H7 (cell line): Measurements from ENCODE around the gene CD200. TPM values are rescaled to one million over a fixed set of nuclear protein-coding genes. Genes with fewer than 3 reads are reported as not detected.

Experiments used
- DNase-seq: peaks from one replicate; pipeline ENCODE4 v3.0.0; 2012
- H3K27me3 ChIP-seq: 2 replicates; pipeline ENCODE4 v1.6.0; 2011; ENCODE audit warnings: mild to moderate bottlenecking, low read length; ENCODE audit not compliant: control insufficient read depth, insufficient read depth
- H3K36me3 ChIP-seq: replicated peaks from 2 replicates; pipeline ENCODE4 v1.5.1; 2011; ENCODE audit warnings: low read length; ENCODE audit not compliant: control insufficient read depth, insufficient read depth
- H3K4me3 ChIP-seq: 2 replicates; pipeline ENCODE4 v1.5.1; 2011; ENCODE audit warnings: low read depth, mild to moderate bottlenecking, control low read depth, low read length, moderate library complexity; ENCODE audit not compliant: insufficient read depth
- total RNA-seq: library from RNA; depleted of rRNA; stranded (reverse); fragments of >200 nt; shearing (Covaris generic); gene quantifications from 2 replicates; pipeline ENCODE4 v1.2.3, GENCODE V29; 2014

Gene CD200
- total RNA-seq, 1 experiment from 2014 or later = 40.9 TPM

DNA sequence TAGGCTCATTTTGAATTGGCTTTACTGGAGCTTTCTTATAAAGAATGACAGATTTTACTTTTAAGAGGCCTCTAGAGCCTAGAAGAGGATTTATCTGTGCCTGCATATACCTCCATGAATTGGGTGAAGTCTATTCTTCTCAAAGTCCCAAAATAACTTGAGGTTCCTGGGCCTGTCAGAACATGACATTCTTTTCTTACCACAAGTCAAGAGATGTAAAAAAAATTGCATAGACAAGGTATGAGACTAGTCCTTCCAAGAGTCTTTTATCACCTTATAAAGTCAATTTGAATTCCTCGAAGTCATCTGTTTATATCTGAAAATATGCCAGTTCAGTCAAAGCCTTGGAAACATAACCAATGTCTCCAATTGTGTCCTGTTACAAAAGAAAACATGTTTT, 17.2 kb upstream of the CD200 start:
- H3K4me3 ChIP-seq = no peak overlapping the region
- no peak for DNase-seq

GRCh38 chr3:112319516-112320276, 13.3 kb upstream of the CD200 start:
- Histone ChIP-seq H3K27me3 (no peaks in the 10 kb centered on the region), H3K4me3 (no peak overlapping the region), H3K36me3 (no peaks in the 10 kb centered on the region)
- no peak for DNase-seq

More for the DNA sequence above, 17.2 kb upstream of the CD200 start:
- H3K36me3 ChIP-seq = no peaks in the 10 kb centered on the region
- H3K27me3 ChIP-seq = no peaks in the 10 kb centered on the region

- no peak for DNase-seq
- no peaks in the 10 kb centered on the region for H3K27me3 ChIP-seq
- no peak overlapping the region for H3K4me3 ChIP-seq
- H3K36me3 ChIP-seq = no peaks in the 10 kb centered on the region
These were observed 12.3 kb upstream of the CD200 start for GRCh38 chr3:112320691-112321090.

DNA sequence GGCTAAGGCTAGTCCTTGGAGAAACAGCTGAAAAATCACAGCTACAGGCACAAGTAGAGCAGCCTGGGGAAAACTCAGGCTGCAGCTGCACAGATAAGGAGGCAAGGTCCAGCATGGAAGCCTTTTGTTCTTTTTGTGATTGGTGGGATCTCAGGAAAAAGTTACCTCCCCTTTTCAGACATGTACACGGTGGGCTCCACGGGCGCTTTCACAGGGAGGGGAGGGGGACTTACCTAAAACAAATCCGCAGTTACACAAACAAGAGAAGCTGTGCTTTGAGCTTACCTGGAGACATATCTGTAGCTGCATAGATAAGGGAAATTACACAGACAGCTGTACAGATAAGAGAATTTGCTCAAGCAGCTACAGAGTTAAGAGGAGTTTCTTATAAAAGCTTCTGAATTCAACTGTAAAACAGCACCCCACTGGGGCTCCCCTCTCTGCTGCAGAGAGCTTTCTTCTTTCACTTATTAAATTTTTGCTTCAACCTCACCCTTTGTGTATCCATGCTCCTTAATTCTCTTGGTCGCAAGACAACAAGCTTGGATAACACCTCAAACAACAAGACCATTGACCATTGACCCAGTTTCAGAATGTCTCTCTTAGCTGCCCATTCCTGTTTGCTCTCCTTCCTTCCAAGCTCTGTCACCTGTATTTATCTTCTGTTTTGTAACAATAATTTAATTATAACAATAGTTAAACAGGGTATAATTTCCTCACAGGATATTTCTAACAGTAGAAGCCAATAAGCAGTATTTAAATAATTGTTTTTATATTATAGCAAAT, 10.9 kb upstream of the CD200 start:
- DNase-seq = no peak
- Histone ChIP-seq H3K4me3 (no peak overlapping the region), H3K27me3 (no peaks in the 10 kb centered on the region), H3K36me3 (no peaks in the 10 kb centered on the region)

DNA sequence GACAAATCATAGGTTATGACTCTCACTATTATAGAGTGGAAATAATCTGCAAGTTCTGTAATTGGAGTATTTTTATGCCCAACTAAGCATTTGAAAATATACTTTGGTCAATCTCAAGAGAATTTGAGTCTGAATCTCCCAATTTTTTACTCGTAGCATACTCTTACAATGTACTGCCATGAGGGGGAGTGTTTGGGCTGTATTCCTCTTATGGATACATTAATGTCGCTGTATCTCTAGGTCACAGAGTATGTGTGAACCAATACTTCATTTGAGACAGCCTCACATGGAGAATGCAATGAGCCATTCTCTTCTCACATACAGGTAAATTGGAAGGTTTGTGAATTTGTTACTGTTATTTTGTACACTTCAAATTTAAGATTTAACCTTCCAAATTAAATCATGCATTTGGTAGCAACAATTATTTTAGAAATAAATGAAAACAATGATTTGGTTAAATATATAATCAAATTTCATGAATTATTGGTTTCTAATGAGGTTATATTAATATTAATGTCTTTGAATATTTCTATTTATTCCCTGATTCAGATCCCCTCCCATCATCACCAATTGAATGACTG, 5.5 kb upstream of the CD200 start:
- H3K36me3 ChIP-seq = no peaks in the 10 kb centered on the region
- peak; percentile 36 for DNase-seq
- H3K4me3 ChIP-seq = no peak overlapping the region

DNA sequence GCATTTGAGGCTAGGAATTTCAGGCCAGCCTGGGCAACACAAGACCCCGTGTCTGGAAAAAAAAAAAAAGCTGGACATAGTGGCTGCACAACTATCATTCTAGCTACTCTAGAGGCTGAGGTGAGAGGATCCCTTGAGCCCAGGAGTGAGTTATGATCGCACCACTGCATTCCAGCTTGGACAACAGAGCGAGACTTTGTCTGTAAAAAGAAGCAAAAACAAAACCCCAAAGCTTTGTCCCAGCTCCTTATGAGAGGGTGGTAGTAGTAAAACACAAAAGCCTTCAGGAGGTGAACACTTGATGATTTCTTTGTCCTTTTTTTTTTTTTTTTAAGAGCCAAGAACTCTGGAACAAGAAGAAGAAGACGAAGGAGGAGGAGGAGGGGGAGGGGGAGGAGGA, 1.1 kb upstream of the CD200 start:
- H3K4me3 ChIP-seq = no peak overlapping the region
- no peak for DNase-seq
- no peaks in the 10 kb centered on the region for H3K27me3 ChIP-seq
- peaks cover 4% of the 10 kb centered on the region; the same call in 1 of the 2 replicates for H3K36me3 ChIP-seq

More for the DNA sequence above, 5.5 kb upstream of the CD200 start:
- no peaks in the 10 kb centered on the region for H3K27me3 ChIP-seq

DNA sequence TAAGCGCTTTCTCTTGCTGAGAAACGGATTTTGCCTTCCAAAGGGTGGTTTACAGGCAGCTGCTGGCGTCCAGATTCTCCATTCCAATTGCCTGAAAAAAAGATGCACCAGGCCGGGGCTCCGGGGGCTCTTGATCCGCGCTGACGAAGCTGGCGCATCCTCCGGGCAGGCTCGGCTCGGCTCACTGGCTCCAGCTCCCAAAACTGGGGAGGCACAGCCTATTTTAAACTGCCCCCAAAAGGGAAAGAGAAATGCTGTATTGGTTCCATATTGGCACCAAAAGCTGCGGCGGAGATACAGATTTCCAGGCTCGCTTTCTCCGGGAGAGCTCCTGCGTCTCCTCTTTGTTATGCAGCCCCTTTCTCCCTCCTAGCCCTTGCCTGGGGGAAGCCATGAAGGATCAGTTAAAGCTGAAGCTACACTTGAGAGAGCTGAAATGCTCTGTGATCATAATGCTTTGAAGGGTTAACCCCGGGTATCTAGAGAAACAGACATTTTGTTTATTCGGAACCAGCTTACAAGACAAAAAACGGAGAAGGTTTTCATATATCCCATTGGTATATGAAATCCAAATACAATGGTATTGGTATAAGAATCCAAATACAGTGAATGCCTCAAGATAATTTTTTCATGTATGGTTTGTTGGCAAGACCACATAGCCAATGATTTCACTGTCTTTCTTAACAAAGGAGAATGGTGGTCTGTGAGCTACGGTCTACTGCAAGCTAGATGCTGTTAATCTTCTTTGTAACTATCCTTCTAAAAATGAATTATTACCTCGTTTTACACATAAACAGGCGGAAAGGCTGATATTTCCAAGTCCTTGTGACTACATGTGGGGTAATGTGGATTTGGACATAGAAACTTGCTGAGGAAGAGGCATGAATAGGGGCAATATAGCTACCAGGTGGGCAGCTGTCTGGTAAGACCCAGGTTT, 693 bp downstream of the CD200 start:
- H3K27me3 ChIP-seq = no peaks in the 10 kb centered on the region
- H3K4me3 ChIP-seq = peak overlapping the region; percentile 80
- peak; percentile 50 for DNase-seq
- H3K36me3 ChIP-seq = peaks cover 5% of the 10 kb centered on the region; the same call in 1 of the 2 replicates

- Histone ChIP-seq H3K27me3 (no peaks in the 10 kb centered on the region), H3K36me3 (peaks cover 5% of the 10 kb centered on the region; the same call in 1 of the 2 replicates), H3K4me3 (peak overlapping the region; percentile 80)
- no peak for DNase-seq
These were observed 1.9 kb downstream of the CD200 start for GRCh38 chr3:112334691-112335433.

GRCh38 chr3:112335434-112335781, 2.5 kb downstream of the CD200 start:
- no peak for DNase-seq
- H3K36me3 ChIP-seq = peaks cover 5% of the 10 kb centered on the region; the same call in 1 of the 2 replicates
- H3K27me3 ChIP-seq = no peaks in the 10 kb centered on the region
- H3K4me3 ChIP-seq = no peak overlapping the region

GRCh38 chr3:112338021-112338726, 5.2 kb downstream of the CD200 start:
- DNase-seq = no peak
- no peak overlapping the region for H3K4me3 ChIP-seq
- peaks cover 5% of the 10 kb centered on the region; the same call in 1 of the 2 replicates for H3K36me3 ChIP-seq
- H3K27me3 ChIP-seq = no peaks in the 10 kb centered on the region

GRCh38 chr3:112338727-112339056, 5.7 kb downstream of the CD200 start:
- no peak for DNase-seq
- peaks cover 7% of the 10 kb centered on the region for H3K36me3 ChIP-seq
- H3K27me3 ChIP-seq = no peaks in the 10 kb centered on the region
- H3K4me3 ChIP-seq = no peak overlapping the region

GRCh38 chr3:112339134-112339533, 6.2 kb downstream of the CD200 start:
- H3K27me3 ChIP-seq = no peaks in the 10 kb centered on the region
- no peak overlapping the region for H3K4me3 ChIP-seq
- peaks cover 7% of the 10 kb centered on the region for H3K36me3 ChIP-seq
- no peak for DNase-seq

DNA sequence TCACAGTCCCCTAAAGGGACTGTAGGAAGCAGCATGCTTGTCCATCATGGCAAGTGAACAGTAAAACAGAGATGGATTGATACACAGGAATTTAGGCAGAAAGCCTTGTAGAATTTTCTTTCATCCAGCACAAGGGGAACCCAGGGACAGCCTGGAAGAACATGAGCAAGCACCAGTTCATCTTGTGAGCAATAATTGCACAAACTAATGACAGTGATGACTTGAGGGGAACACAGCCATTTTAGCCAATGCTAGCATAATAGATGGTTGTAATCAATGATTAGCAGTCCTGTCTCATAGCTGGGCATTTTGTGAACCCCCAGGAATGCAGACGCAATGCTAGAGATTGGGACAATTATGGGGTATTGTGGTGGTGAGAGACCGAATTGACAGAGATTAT, 6.7 kb downstream of the CD200 start:
- DNase-seq = no peak
- no peak overlapping the region for H3K4me3 ChIP-seq
- H3K36me3 ChIP-seq = peaks cover 7% of the 10 kb centered on the region
- no peaks in the 10 kb centered on the region for H3K27me3 ChIP-seq
